ENCODE data around the gene APOBEC3B.
"Not testable (repeated sequence)": the region's sequence is repeated elsewhere in the genome, so short reads cannot be mapped to it uniquely, and the experiment has no call there.

The APOBEC3B gene

GRCh38 chr22:38952281-38952993 lies 29.7 kb upstream of the APOBEC3B start:
- DNase-seq, result no peak

- DNase-seq, result no peak
Observed at GRCh38 chr22:38953091-38953490, 29.1 kb upstream of the APOBEC3B start.

- no peak for DNase-seq
Observed at GRCh38 chr22:38953577-38954413, 28.4 kb upstream of the APOBEC3B start.

- DNase-seq, result no peak
Observed at GRCh38 chr22:38954414-38955043, 27.6 kb upstream of the APOBEC3B start.

- no peak for DNase-seq
Observed at GRCh38 chr22:38955250-38955905, 26.8 kb upstream of the APOBEC3B start.

GRCh38 chr22:38955926-38956325 lies 26.2 kb upstream of the APOBEC3B start:
- no peak for DNase-seq

- no peak for DNase-seq
Observed at GRCh38 chr22:38956551-38956950, 25.6 kb upstream of the APOBEC3B start.

- DNase-seq, result no peak
Observed at GRCh38 chr22:38957046-38957770, 24.9 kb upstream of the APOBEC3B start, which contains the start of gene APOBEC3A. TSS of gene APOBEC3A (plus strand) at chr22:38957609. CDS start at chr22:38957692, 83 bp downstream.

- no peak for DNase-seq
Observed at GRCh38 chr22:38957808-38958650, 24.1 kb upstream of the APOBEC3B start.

- not testable (repeated sequence) for DNase-seq
Observed at GRCh38 chr22:38958651-38958943, 23.6 kb upstream of the APOBEC3B start.

- DNase-seq, result no peak
Observed at GRCh38 chr22:38959590-38959989, 22.6 kb upstream of the APOBEC3B start.

- not testable (repeated sequence) for DNase-seq
Observed at GRCh38 chr22:38960673-38961072, 21.5 kb upstream of the APOBEC3B start.

- not testable (repeated sequence) for DNase-seq
Observed at GRCh38 chr22:38963291-38963738, 18.8 kb upstream of the APOBEC3B start.

- no peak for DNase-seq
Observed at GRCh38 chr22:38963872-38964271, 18.3 kb upstream of the APOBEC3B start.

GRCh38 chr22:38964306-38964705 lies 17.8 kb upstream of the APOBEC3B start:
- DNase-seq, result no peak

- no peak for DNase-seq
Observed at GRCh38 chr22:38964989-38965388, 17.2 kb upstream of the APOBEC3B start.

- no peak for DNase-seq
Observed at GRCh38 chr22:38965614-38966379, 16.4 kb upstream of the APOBEC3B start.

GRCh38 chr22:38966380-38966702 lies 15.8 kb upstream of the APOBEC3B start:
- DNase-seq, result no peak

- no peak for DNase-seq
Observed at GRCh38 chr22:38966942-38967341, 15.2 kb upstream of the APOBEC3B start.

All from NCI-H1048 (cell line).